ENCODE measurements around the gene LEFTY2.

DNA sequence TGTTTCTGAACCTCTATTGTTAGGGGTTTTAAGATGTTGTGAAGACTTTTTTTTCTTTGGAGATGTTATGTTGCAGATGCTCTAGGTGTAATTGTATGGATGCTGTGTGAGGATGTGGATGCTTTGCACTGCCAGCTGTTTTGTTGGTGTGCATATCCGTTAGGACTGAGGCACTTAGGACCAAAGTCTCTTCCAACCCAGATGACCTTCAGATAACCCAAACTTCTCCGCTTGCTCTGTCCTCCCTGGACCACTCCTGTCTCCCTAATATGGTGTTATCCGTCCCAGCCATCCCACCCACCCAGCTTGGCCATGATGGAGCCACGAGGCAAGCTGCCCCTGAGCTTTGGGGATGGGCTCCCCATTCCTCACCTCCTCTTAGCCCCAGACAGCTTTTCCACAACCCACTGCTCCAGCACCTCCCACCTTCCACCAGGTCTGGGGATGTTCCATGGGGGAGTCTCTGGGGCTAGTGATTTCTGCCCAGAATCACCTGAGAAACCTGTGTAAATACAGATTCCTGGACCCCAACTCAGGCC is 5.1 kb upstream of the LEFTY2 start:
- TF ChIP-seq, protein P1, sequence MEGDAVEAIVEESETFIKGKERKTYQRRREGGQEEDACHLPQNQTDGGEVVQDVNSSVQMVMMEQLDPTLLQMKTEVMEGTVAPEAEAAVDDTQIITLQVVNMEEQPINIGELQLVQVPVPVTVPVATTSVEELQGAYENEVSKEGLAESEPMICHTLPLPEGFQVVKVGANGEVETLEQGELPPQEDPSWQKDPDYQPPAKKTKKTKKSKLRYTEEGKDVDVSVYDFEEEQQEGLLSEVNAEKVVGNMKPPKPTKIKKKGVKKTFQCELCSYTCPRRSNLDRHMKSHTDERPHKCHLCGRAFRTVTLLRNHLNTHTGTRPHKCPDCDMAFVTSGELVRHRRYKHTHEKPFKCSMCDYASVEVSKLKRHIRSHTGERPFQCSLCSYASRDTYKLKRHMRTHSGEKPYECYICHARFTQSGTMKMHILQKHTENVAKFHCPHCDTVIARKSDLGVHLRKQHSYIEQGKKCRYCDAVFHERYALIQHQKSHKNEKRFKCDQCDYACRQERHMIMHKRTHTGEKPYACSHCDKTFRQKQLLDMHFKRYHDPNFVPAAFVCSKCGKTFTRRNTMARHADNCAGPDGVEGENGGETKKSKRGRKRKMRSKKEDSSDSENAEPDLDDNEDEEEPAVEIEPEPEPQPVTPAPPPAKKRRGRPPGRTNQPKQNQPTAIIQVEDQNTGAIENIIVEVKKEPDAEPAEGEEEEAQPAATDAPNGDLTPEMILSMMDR (IDR thresholded peaks at IDR 0.05; ENCODE audit: low read length): no peak
- TF ChIP-seq EZH2phosphoT487 (IDR thresholded peaks at IDR 0.05; ENCODE audit: low read length) (no peak), EZH2 (optimal IDR thresholded peaks at IDR 0.05; ENCODE audit: low read depth, low read length) (no peak)

Data from MM.1S (cell line).